ENCODE measurements around the gene KRTAP1-3.
"Not testable (repeated sequence)": the region's sequence is repeated elsewhere in the genome, so short reads cannot be mapped to it uniquely, and the experiment has no call there.

KRTAP1-3 gene

GRCh38 chr17:41057547-41057946, 22.9 kb upstream of the KRTAP1-3 start:
- TF ChIP-seq, protein P1, sequence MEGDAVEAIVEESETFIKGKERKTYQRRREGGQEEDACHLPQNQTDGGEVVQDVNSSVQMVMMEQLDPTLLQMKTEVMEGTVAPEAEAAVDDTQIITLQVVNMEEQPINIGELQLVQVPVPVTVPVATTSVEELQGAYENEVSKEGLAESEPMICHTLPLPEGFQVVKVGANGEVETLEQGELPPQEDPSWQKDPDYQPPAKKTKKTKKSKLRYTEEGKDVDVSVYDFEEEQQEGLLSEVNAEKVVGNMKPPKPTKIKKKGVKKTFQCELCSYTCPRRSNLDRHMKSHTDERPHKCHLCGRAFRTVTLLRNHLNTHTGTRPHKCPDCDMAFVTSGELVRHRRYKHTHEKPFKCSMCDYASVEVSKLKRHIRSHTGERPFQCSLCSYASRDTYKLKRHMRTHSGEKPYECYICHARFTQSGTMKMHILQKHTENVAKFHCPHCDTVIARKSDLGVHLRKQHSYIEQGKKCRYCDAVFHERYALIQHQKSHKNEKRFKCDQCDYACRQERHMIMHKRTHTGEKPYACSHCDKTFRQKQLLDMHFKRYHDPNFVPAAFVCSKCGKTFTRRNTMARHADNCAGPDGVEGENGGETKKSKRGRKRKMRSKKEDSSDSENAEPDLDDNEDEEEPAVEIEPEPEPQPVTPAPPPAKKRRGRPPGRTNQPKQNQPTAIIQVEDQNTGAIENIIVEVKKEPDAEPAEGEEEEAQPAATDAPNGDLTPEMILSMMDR (IDR thresholded peaks at IDR 0.05; ENCODE audit: low read depth, low read length): no peak
- TF ChIP-seq EZH2phosphoT487 (IDR thresholded peaks at IDR 0.05; ENCODE audit: low read depth): no peak
- Histone ChIP-seq H3K27me3 (ENCODE audit: low read depth, low read length) (peaks cover 29% of the 10 kb centered on the region), H2AFZ (ENCODE audit: low read depth, low read length) (no peak overlapping the region), H3K4me2 (ENCODE audit: low read length) (no peak overlapping the region), H3K4me1 (ENCODE audit: low read length) (no peaks in the 10 kb centered on the region), H4K20me1 (ENCODE audit: insufficient read depth, low read length) (no peaks in the 10 kb centered on the region), H3K36me3 (replicated peaks; ENCODE audit: low read depth, low read length) (no peaks in the 10 kb centered on the region), H3K79me2 (ENCODE audit: low read length) (no peaks in the 10 kb centered on the region), H3K9ac (ENCODE audit: low read length) (no peak overlapping the region), H3K4me3 (ENCODE audit: low read length) (no peak overlapping the region), H3K9me3 (ENCODE audit: insufficient read depth, low read length) (no peaks in the 10 kb centered on the region), H3K27ac (ENCODE audit: low read length) (no peak overlapping the region)

- not testable (repeated sequence) for H3K4me1 ChIP-seq (ENCODE audit: low read length); H3K9me3 ChIP-seq (ENCODE audit: insufficient read depth, low read length); H3K9ac ChIP-seq (ENCODE audit: low read length); H4K20me1 ChIP-seq (ENCODE audit: insufficient read depth, low read length); H3K79me2 ChIP-seq (ENCODE audit: low read length); H3K4me2 ChIP-seq (ENCODE audit: low read length); H3K4me3 ChIP-seq (ENCODE audit: low read length); H3K36me3 ChIP-seq (replicated peaks; ENCODE audit: low read depth, low read length); H3K27ac ChIP-seq (ENCODE audit: low read length); H3K27me3 ChIP-seq (ENCODE audit: low read depth, low read length); H2AFZ ChIP-seq (ENCODE audit: low read depth, low read length)
Observed at GRCh38 chr17:41055130-41055529, 20.5 kb upstream of the KRTAP1-3 start, which contains the start of gene KRTAP2-2. Gene KRTAP2-2, minus strand, starts transcription at chr17:41055230. Its CDS starts 19 bp downstream, at chr17:41055211.

GRCh38 chr17:41054556-41054955, 19.9 kb upstream of the KRTAP1-3 start:
- H3K27me3 ChIP-seq (ENCODE audit: low read depth, low read length); H3K9ac ChIP-seq (ENCODE audit: low read length); H3K36me3 ChIP-seq (replicated peaks; ENCODE audit: low read depth, low read length); H3K27ac ChIP-seq (ENCODE audit: low read length); H3K4me3 ChIP-seq (ENCODE audit: low read length); H3K4me1 ChIP-seq (ENCODE audit: low read length); H3K4me2 ChIP-seq (ENCODE audit: low read length); H2AFZ ChIP-seq (ENCODE audit: low read depth, low read length); H3K79me2 ChIP-seq (ENCODE audit: low read length); H4K20me1 ChIP-seq (ENCODE audit: insufficient read depth, low read length); H3K9me3 ChIP-seq (ENCODE audit: insufficient read depth, low read length): not testable (repeated sequence)

DNA sequence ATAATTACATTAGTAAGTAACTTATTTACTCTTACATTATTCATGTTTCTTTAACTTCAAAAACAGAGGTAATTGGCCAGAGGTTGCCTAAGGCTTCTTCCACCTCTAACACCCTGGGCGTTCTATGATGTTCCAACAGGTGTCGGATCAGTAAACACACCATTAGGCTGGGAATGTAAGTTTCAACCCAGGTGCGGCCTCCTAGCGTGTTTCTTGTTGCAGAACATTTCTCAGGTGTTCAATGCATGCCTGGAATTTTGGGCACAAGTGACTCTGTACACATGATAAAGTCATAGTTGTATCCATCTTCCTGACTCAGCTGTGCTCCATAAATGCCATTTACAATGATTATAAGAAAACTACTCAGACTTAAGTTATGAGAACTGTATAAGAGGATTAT, 19.4 kb upstream of the KRTAP1-3 start:
- H3K79me2 ChIP-seq (ENCODE audit: low read length): no peaks in the 10 kb centered on the region
- H3K36me3 ChIP-seq (replicated peaks; ENCODE audit: low read depth, low read length): no peaks in the 10 kb centered on the region
- H3K27ac ChIP-seq (ENCODE audit: low read length): no peak overlapping the region
- H3K9ac ChIP-seq (ENCODE audit: low read length): no peak overlapping the region
- TF ChIP-seq, protein P1 (IDR thresholded peaks at IDR 0.05; ENCODE audit: low read depth, low read length): no peak
- TF ChIP-seq EZH2phosphoT487 (IDR thresholded peaks at IDR 0.05; ENCODE audit: low read depth): no peak
- H3K9me3 ChIP-seq (ENCODE audit: insufficient read depth, low read length): no peaks in the 10 kb centered on the region
- no peak overlapping the region for H3K4me2 ChIP-seq (ENCODE audit: low read length)
- H4K20me1 ChIP-seq (ENCODE audit: insufficient read depth, low read length): no peaks in the 10 kb centered on the region
- H3K4me1 ChIP-seq (ENCODE audit: low read length): no peaks in the 10 kb centered on the region
- H3K4me3 ChIP-seq (ENCODE audit: low read length): no peak overlapping the region
- peaks cover 6% of the 10 kb centered on the region; the same call in 1 of the 2 replicates for H3K27me3 ChIP-seq (ENCODE audit: low read depth, low read length)
- H2AFZ ChIP-seq (ENCODE audit: low read depth, low read length): no peak overlapping the region

DNA sequence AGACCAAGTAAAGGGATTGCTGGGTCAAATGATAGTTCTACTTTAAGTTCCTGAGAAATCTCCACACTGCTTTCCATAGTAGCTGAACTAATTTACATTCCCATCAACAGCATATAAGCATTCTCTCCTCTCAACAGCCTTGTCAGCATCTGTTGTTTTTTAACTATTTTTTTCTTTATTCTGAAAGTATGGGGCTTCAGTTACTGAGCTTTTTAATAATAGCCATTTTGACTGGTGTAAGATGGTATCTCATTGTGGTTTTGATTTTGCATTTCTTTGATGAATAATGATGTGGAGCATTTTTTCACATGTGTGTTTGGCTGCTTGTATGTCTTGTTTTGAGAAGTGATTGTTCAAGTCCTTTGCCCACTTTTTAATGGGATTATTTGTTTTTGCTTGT, 17.9 kb upstream of the KRTAP1-3 start:
- Histone ChIP-seq H2AFZ (ENCODE audit: low read depth, low read length) (no peak overlapping the region), H3K27me3 (ENCODE audit: low read depth, low read length) (peaks cover 6% of the 10 kb centered on the region; the same call in 1 of the 2 replicates), H3K27ac (ENCODE audit: low read length) (no peak overlapping the region), H4K20me1 (ENCODE audit: insufficient read depth, low read length) (no peaks in the 10 kb centered on the region), H3K4me2 (ENCODE audit: low read length) (no peak overlapping the region), H3K9me3 (ENCODE audit: insufficient read depth, low read length) (no peaks in the 10 kb centered on the region), H3K79me2 (ENCODE audit: low read length) (no peaks in the 10 kb centered on the region), H3K4me1 (ENCODE audit: low read length) (no peaks in the 10 kb centered on the region), H3K4me3 (ENCODE audit: low read length) (no peak overlapping the region), H3K36me3 (replicated peaks; ENCODE audit: low read depth, low read length) (no peaks in the 10 kb centered on the region), H3K9ac (ENCODE audit: low read length) (no peak overlapping the region)
- TF ChIP-seq, protein P1 (IDR thresholded peaks at IDR 0.05; ENCODE audit: low read depth, low read length): no peak
- no peak for TF ChIP-seq EZH2phosphoT487 (IDR thresholded peaks at IDR 0.05; ENCODE audit: low read depth)
